Retinal pigment epithelial cell (primary cell): ENCODE results near the gene TMEM40.

Source experiments
- DNase-seq: peaks from one replicate; pipeline ENCODE4 v3.0.0-alpha.2; 2010; ENCODE audit warnings: low read depth
- H3K4me3 ChIP-seq: 2 replicates; pipeline ENCODE4 v1.5.1; 2011; ENCODE audit warnings: mild to moderate bottlenecking, low read length, control low read depth, moderate library complexity
- CTCF ChIP-seq: conservative IDR thresholded peaks from 2 replicates; pipeline ENCODE4 v1.5.1; 2011; ENCODE audit warnings: low read depth, low read length, control low read depth, inconsistent platforms

TMEM40 gene

GRCh38 chr3:12756175-12756574 is 2.9 kb downstream of the TMEM40 start:
- no peak for DNase-seq
- TF ChIP-seq CTCF = no peak
- no peak overlapping the region for H3K4me3 ChIP-seq

GRCh38 chr3:12755754-12756153 is 3.3 kb downstream of the TMEM40 start:
- no peak for TF ChIP-seq CTCF
- no peak overlapping the region for H3K4me3 ChIP-seq
- no peak for DNase-seq

GRCh38 chr3:12754313-12754712 is 4.7 kb downstream of the TMEM40 start:
- DNase-seq = no peak
- no peak for TF ChIP-seq CTCF
- no peak overlapping the region for H3K4me3 ChIP-seq

- no peak overlapping the region for H3K4me3 ChIP-seq
- no peak for TF ChIP-seq CTCF
- no peak for DNase-seq
These were observed 5.6 kb downstream of the TMEM40 start for GRCh38 chr3:12753275-12754028.

- no peak for TF ChIP-seq CTCF
- no peak overlapping the region for H3K4me3 ChIP-seq
- no peak for DNase-seq
These were observed 6.2 kb downstream of the TMEM40 start for GRCh38 chr3:12752809-12753208.

- no peak overlapping the region for H3K4me3 ChIP-seq
- no peak for TF ChIP-seq CTCF
- DNase-seq = no peak
These were observed 7.0 kb downstream of the TMEM40 start for GRCh38 chr3:12752102-12752501.

- no peak for TF ChIP-seq CTCF
- H3K4me3 ChIP-seq = no peak overlapping the region
- no peak for DNase-seq
These were observed 7.5 kb downstream of the TMEM40 start for GRCh38 chr3:12751571-12751970.
